ENCODE results near the gene PRELID1. TPM values are rescaled to one million over a fixed set of nuclear protein-coding genes. Genes with fewer than 3 reads are reported as not detected.
"Not testable (repeated sequence)": the region's sequence is repeated elsewhere in the genome, so short reads cannot be mapped to it uniquely, and the experiment has no call there.

PRELID1 gene
- total RNA-seq, 1 experiment from 2014 or later: 469 TPM

GRCh38 chr5:177332896-177333260 lies 29.3 kb downstream of the PRELID1 start:
- Histone ChIP-seq H3K36me3 (replicated peaks; ENCODE audit: control insufficient read depth, insufficient read depth, low read length) (peaks cover 19% of the 10 kb centered on the region), H3K4me3 (ENCODE audit: insufficient read depth, low read depth, low read length) (no peak overlapping the region), H3K27me3 (ENCODE audit: control insufficient read depth, insufficient read depth, low read length) (no peaks in the 10 kb centered on the region)
- DNase-seq: peak; percentile 44

- peak; percentile 16 for DNase-seq
- Histone ChIP-seq H3K36me3 (replicated peaks; ENCODE audit: control insufficient read depth, insufficient read depth, low read length) (peaks cover 20% of the 10 kb centered on the region), H3K4me3 (ENCODE audit: insufficient read depth, low read depth, low read length) (no peak overlapping the region), H3K27me3 (ENCODE audit: control insufficient read depth, insufficient read depth, low read length) (no peaks in the 10 kb centered on the region)
These were observed 30.0 kb downstream of the PRELID1 start for GRCh38 chr5:177333420-177334154.

- no peak for DNase-seq
These were observed 30.6 kb downstream of the PRELID1 start for GRCh38 chr5:177334155-177334551.

GRCh38 chr5:177334781-177335700 lies 31.4 kb downstream of the PRELID1 start:
- DNase-seq: no peak
- H3K4me3 ChIP-seq (ENCODE audit: insufficient read depth, low read depth, low read length): no peak overlapping the region
- peaks cover 20% of the 10 kb centered on the region for H3K36me3 ChIP-seq (replicated peaks; ENCODE audit: control insufficient read depth, insufficient read depth, low read length)
- H3K27me3 ChIP-seq (ENCODE audit: control insufficient read depth, insufficient read depth, low read length): no peaks in the 10 kb centered on the region

More at GRCh38 chr5:177334155-177334551, 30.6 kb downstream of the PRELID1 start:
- H3K4me3 ChIP-seq (ENCODE audit: insufficient read depth, low read depth, low read length): no peak overlapping the region
- H3K27me3 ChIP-seq (ENCODE audit: control insufficient read depth, insufficient read depth, low read length): no peaks in the 10 kb centered on the region
- peaks cover 20% of the 10 kb centered on the region for H3K36me3 ChIP-seq (replicated peaks; ENCODE audit: control insufficient read depth, insufficient read depth, low read length)

- Histone ChIP-seq H3K36me3 (replicated peaks; ENCODE audit: control insufficient read depth, insufficient read depth, low read length) (peaks cover 20% of the 10 kb centered on the region), H3K27me3 (ENCODE audit: control insufficient read depth, insufficient read depth, low read length) (no peaks in the 10 kb centered on the region)
- DNase-seq: no peak
These were observed 32.1 kb downstream of the PRELID1 start for GRCh38 chr5:177335701-177336065.

GRCh38 chr5:177336112-177336511 lies 32.5 kb downstream of the PRELID1 start:
- DNase-seq: peak; percentile 64
- Histone ChIP-seq H3K4me3 (ENCODE audit: insufficient read depth, low read depth, low read length) (no peak overlapping the region), H3K36me3 (replicated peaks; ENCODE audit: control insufficient read depth, insufficient read depth, low read length) (peaks cover 20% of the 10 kb centered on the region), H3K27me3 (ENCODE audit: control insufficient read depth, insufficient read depth, low read length) (no peaks in the 10 kb centered on the region)

More at GRCh38 chr5:177335701-177336065, 32.1 kb downstream of the PRELID1 start:
- no peak overlapping the region for H3K4me3 ChIP-seq (ENCODE audit: insufficient read depth, low read depth, low read length)

- no peaks in the 10 kb centered on the region for H3K27me3 ChIP-seq (ENCODE audit: control insufficient read depth, insufficient read depth, low read length)
- DNase-seq: no peak
- peaks cover 21% of the 10 kb centered on the region for H3K36me3 ChIP-seq (replicated peaks; ENCODE audit: control insufficient read depth, insufficient read depth, low read length)
- no peak overlapping the region for H3K4me3 ChIP-seq (ENCODE audit: insufficient read depth, low read depth, low read length)
These were observed 33.2 kb downstream of the PRELID1 start for GRCh38 chr5:177336603-177337494.

- H3K4me3 ChIP-seq (ENCODE audit: insufficient read depth, low read depth, low read length): no peak overlapping the region
- DNase-seq: no peak
- peaks cover 20% of the 10 kb centered on the region for H3K36me3 ChIP-seq (replicated peaks; ENCODE audit: control insufficient read depth, insufficient read depth, low read length)
- no peaks in the 10 kb centered on the region for H3K27me3 ChIP-seq (ENCODE audit: control insufficient read depth, insufficient read depth, low read length)
These were observed 34.9 kb downstream of the PRELID1 start for GRCh38 chr5:177338251-177339106.

- Histone ChIP-seq H3K36me3 (replicated peaks; ENCODE audit: control insufficient read depth, insufficient read depth, low read length) (peaks cover 15% of the 10 kb centered on the region), H3K4me3 (ENCODE audit: insufficient read depth, low read depth, low read length) (no peak overlapping the region), H3K27me3 (ENCODE audit: control insufficient read depth, insufficient read depth, low read length) (no peaks in the 10 kb centered on the region)
- DNase-seq: peak; percentile 19
These were observed 35.6 kb downstream of the PRELID1 start for GRCh38 chr5:177339107-177339638.

GRCh38 chr5:177343000-177343399 lies 39.4 kb downstream of the PRELID1 start:
- not testable (repeated sequence) for DNase-seq; H3K4me3 ChIP-seq (ENCODE audit: insufficient read depth, low read depth, low read length); H3K27me3 ChIP-seq (ENCODE audit: control insufficient read depth, insufficient read depth, low read length); H3K36me3 ChIP-seq (replicated peaks; ENCODE audit: control insufficient read depth, insufficient read depth, low read length)

GRCh38 chr5:177343777-177344176 lies 40.2 kb downstream of the PRELID1 start:
- Histone ChIP-seq H3K27me3 (ENCODE audit: control insufficient read depth, insufficient read depth, low read length) (no peaks in the 10 kb centered on the region), H3K36me3 (replicated peaks; ENCODE audit: control insufficient read depth, insufficient read depth, low read length) (0 out of 2 replicates have a peak, but pooled peaks cover 1% of the 10 kb centered on the region), H3K4me3 (ENCODE audit: insufficient read depth, low read depth, low read length) (no peak overlapping the region)
- no peak for DNase-seq

- Histone ChIP-seq H3K36me3 (replicated peaks; ENCODE audit: control insufficient read depth, insufficient read depth, low read length) (peaks cover 6% of the 10 kb centered on the region), H3K4me3 (ENCODE audit: insufficient read depth, low read depth, low read length) (no peak overlapping the region), H3K27me3 (ENCODE audit: control insufficient read depth, insufficient read depth, low read length) (no peaks in the 10 kb centered on the region)
- no peak for DNase-seq
These were observed 41.3 kb downstream of the PRELID1 start for GRCh38 chr5:177344891-177345290.

- no peak for DNase-seq
- Histone ChIP-seq H3K4me3 (ENCODE audit: insufficient read depth, low read depth, low read length) (no peak overlapping the region), H3K36me3 (replicated peaks; ENCODE audit: control insufficient read depth, insufficient read depth, low read length) (peaks cover 7% of the 10 kb centered on the region), H3K27me3 (ENCODE audit: control insufficient read depth, insufficient read depth, low read length) (no peaks in the 10 kb centered on the region)
These were observed 43.2 kb downstream of the PRELID1 start for GRCh38 chr5:177346820-177347219.

Measured in H7 (cell line).